ENCODE results near the gene CDKN1C.

CDKN1C gene

DNA sequence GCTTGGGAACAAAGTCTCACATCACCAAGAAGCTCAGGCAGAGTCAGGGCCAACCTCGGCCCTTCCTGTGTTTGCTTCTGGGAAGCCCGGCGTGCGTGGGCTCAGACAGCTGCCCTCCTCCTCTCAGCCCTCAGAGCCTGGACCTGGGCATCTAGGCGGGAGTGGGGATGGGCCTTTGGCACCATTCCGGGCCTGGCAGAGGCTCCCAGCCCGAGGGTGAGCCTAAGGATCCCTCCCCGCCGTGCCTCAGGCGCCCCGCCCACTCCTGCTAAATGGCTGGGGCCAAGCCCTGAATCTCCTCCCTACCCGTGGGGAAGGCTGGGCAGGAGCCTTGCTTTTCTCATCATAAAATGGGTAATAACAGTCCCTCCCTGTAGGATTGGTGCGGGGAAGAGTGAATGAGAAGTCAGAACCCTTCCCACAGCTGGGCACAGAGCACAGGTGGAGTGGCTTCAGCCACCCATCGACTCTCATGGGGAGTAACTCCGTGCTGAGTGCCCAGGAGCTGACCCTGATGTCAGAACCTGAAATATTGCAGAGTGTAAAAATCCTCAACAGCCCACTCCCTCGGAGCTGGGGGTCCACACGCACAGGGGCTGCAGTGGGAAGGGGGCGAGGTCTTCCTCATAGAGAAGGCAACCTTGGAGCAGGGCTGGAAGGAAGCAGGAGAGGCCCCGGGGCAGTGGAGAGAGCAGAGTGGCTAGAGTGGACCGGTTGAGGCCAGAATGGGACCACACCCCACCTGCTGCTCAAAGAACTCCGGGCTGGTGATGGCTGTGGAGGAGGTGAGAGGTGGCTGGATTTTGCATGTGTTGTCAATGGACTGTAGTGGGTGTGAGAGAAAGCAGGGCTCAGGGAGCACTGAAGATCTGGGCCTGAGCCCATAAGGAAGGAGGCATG is 18.8 kb upstream of the CDKN1C start:
- DNase-seq: no peak

DNA sequence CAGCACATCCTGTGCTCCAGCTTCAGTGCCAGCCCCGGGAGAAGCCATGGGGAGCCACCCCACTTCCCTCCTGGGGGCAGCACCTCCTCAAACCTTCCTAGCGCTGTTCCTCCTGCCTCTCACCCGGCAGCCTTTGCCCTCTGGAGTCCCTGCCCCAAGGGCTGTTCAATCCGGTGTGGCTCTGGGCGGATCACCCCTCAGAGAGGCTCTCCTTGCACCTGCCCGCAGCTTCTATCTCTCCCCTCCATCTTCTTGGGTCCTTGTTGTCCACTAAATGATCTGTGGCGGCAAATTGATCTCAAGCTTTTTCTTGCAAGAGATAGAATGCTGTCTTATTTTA is 18.1 kb upstream of the CDKN1C start:
- no peak for DNase-seq

- DNase-seq: no peak
These were observed 17.5 kb upstream of the CDKN1C start for GRCh38 chr11:2902784-2903671.

- DNase-seq: peak; percentile 97
These were observed 16.5 kb upstream of the CDKN1C start for GRCh38 chr11:2901854-2902783.

DNA sequence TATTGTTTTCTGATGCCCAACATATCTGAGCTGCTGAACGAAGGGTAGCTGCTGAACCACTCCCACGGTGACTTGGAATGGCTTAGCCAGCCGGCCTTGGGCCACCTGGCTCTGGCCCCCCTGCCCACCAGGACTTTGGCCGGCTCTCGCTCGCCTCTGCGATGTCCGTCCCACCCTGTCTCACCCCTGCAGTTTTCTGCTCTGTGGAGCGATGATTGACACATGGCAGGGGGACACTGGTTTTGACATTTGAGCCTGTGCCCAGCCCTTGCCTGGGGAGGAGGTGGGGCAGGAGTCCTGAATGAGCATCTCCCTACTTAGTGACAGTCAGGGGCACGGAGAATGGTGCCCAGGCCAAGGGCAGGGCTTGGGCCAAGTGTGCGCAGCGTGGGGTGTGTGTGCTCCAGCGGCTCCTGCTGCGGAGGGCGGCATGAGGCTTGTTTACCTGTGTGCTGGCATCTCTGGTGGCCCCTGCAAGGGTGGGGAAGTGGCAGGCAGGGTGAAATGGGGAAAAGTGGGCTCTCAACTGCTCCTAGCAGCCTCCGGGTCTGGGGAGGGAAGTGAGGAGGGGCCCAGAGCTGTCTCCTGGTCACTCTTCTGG is 15.7 kb upstream of the CDKN1C start:
- DNase-seq: no peak

GRCh38 chr11:2899080-2899783 is 13.7 kb upstream of the CDKN1C start:
- DNase-seq: no peak

DNA sequence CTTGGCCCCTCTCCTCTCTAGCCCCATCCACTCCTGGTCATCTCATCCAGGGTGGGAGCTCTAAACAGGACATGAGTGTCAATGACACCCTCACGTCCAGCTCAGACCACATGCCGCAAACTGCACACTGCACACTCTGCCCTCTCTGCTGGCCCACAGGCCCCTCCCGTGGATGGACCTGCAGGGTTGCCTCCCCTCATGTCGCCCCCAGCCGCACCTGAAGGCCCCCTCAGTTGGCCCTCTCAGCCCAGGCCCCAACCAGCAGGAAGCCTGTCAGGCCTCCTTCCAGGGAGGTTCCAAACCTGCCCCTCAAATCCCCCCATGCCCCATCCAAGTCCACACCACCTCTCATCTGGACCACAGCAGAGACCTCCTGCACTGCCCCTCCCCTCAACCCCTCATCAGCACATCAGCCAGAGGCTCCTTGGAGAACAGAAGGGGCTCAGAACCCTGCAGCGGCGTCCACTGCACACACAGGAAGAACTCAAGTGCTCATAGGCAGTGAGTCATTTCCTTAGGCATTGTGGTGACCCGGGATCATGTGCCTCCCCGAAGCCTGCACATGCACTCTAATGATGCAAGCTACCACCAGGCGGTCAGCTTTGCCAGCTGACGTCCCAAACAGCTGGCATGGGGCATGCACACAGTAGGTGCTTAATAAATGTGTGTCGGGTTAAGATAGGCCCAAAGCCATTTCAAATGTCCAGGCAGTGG is 12.9 kb upstream of the CDKN1C start:
- DNase-seq: peak; percentile 68

DNA sequence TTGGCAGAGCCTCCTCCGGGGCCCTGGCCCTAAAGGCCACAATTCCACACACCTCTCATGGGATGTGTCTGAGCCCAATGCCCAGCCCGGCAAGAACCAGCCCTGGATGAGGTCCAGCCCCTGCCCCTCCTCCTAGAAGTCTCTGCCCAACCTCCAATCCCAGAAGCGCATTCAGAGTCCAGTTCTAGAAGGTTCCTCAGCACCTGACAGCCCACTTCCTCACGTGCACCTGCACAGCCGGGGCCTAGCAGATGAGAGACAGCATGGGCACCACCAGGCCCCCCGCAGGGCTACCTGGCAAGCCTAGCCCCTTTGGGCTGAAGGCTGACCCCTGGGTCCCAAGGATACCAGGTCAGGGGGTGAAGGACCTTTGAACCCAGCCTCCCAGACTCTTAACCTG is 11.5 kb upstream of the CDKN1C start:
- DNase-seq: no peak

DNA sequence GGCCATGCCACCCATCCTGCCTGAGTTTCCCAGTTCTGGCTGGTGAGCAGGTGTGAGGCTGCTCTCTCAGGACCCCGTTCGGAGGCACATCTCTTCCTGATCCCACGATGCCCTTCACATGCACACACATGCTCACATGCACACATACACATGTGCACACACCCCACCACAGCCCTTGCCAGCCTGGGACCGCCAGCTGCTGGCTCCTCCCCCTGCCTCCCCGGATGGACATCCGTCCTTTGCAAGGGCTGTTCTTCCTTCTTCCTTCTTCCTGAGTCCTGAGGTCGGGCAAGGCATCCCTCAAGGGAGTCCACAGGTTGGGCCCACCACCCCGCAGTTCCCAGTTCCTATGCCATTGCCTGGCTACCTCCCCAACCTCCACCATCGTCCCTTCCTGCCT is 10.5 kb upstream of the CDKN1C start:
- DNase-seq: no peak

- no peak for DNase-seq
These were observed 8.4 kb upstream of the CDKN1C start for GRCh38 chr11:2893935-2894334.

GRCh38 chr11:2892967-2893528 is 7.5 kb upstream of the CDKN1C start:
- DNase-seq: peak; percentile 65

- DNase-seq: peak; percentile 79
These were observed 6.8 kb upstream of the CDKN1C start for GRCh38 chr11:2892215-2892966.

GRCh38 chr11:2891326-2892214 is 6.0 kb upstream of the CDKN1C start:
- DNase-seq: no peak

DNA sequence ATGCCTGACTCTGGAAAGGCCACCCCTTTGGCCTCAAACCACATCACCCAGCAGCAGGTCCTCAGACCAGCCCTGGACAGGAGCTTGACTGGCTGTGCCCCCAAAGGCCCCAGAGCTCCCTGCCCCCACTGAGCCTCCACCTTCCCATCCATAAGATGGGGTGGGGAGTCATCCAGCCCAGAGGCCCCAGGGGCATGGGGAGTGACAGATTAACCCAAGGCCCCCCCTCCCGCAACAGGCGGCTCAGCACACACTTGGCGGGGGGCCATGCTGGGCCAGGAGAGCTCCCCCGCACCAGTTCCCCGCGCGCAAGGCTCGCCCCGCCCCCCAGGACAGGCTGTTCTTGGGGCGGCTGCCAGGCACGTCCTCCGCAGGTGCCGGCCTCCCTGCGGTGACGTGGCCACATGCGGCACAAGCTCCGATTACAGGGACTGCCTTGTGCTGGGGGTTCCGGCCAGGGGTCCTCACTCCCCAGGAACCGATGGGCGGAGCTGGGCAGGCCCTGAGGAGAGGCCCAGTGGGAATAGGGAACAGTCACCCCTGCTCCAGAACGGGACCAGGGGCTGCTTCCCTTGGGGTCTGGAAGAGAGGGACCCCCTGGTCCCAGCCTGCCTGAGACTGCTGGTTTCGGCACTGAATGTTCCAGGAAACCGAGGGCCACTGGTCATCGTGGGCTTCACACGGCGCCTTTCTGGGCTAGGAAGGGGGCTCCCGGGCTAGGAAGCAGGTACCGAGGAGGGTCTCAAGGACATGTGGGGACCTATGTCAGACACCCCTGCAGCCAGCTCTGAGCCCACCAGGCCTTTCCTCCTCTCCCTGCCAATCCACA is 5.1 kb upstream of the CDKN1C start:
- no peak for DNase-seq

- DNase-seq: no peak
These were observed 4.0 kb upstream of the CDKN1C start for GRCh38 chr11:2889362-2890273.

- DNase-seq: peak; percentile 91
These were observed 2.8 kb upstream of the CDKN1C start for GRCh38 chr11:2888266-2888968.

Measured in activated CD4-positive, alpha-beta T cell treated with anti-CD3 and anti-CD28 coated beads for 48 hours (primary cell).